ENCODE data around the gene FGFBP2. TPM values are rescaled to one million over a fixed set of nuclear protein-coding genes. Genes with fewer than 3 reads are reported as not detected.

The FGFBP2 gene
- total and polyA plus RNA-seq, 2 donors (not counting 1 experiment from before 2014, with no cell fraction given): 0.59 to 0.82 TPM

DNA sequence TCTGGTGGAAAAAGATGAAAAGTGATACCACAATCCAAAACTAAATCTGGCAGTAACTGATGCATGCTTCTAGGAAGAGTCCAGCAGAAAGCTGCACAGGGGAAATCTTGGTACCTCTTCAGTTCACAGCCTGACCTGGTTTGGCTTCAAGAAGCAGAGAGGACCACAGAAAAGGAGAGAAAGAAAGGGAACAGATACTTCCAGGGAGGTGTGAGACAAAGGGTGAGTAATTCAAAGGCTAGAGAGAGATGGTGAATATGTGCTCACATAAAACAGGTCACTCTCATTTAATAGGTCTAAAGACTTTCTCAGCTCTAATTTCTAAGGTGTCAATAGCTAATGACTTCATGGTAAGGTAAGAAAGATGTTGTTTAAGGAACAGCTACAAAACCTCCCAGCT is 11.2 kb downstream of the FGFBP2 start:
- peaks cover 0 to 3% of the 10 kb centered on the region in 2 donors for H3K4me1 ChIP-seq (ENCODE audit: control insufficient read depth in 2 of 2, insufficient read depth in 2 of 2, low read length in 2 of 2)
- peaks cover 0 to 11% (median 2%) of the 10 kb centered on the region in 3 donors for H3K9me3 ChIP-seq (ENCODE audit: control extremely low read depth in 1 of 3, control insufficient read depth in 2 of 3, insufficient read depth in 1 of 3, low read length in 2 of 3)
- no peaks in the 10 kb centered on the region for H3K27me3 ChIP-seq (replicated peaks in 1 of 4; ENCODE audit: control extremely low read depth in 1 of 4, control insufficient read depth in 3 of 4, insufficient read depth in 4 of 4, low read length in 3 of 4)
- ChIA-PET CTCF (interaction anchor here (2.7 kb wide), 1 partner anchor 69 kb away, joined by 18 read pairs; no protein-coding TSS in a partner anchor), POLR2A (no interaction called here)
- TF ChIP-seq EZH2 (IDR thresholded peaks at IDR 0.05; ENCODE audit: borderline replicate concordance, insufficient read depth, low read depth, low read length, poor library complexity, severe bottlenecking): no peak
- TF ChIP-seq CTCF (IDR thresholded peaks at IDR 0.05): no peak
- H3K9me3 Mint-ChIP-seq (ENCODE audit: insufficient read depth): peaks cover 2% of the 10 kb centered on the region
- no peak for DNase-seq
- H3K27ac ChIP-seq (ENCODE audit: low read length in 2 of 2): no peak overlapping the region
- H3K4me3 Mint-ChIP-seq: no peak overlapping the region
- ATAC-seq (ENCODE audit: low read depth): no peak
- H2AFZ ChIP-seq (ENCODE audit: insufficient read depth, low read depth, low read length, poor library complexity, severe bottlenecking): no peak overlapping the region
- H3K4me3 ChIP-seq (ENCODE audit: control extremely low read depth in 1 of 5, extremely low read depth in 1 of 5, insufficient read depth in 1 of 5, low read depth in 2 of 5, low read length in 4 of 5): no peak overlapping the region
- H3K79me2 ChIP-seq (ENCODE audit: control insufficient read depth, insufficient read depth, low read length): no peaks in the 10 kb centered on the region
- intact Hi-C loops (cut with micrococcal nuclease): no loop called here
- peaks cover 9% of the 10 kb centered on the region for H3K4me1 Mint-ChIP-seq
- H3K9ac ChIP-seq (ENCODE audit: low read length): no peak overlapping the region
- H4K20me1 ChIP-seq (ENCODE audit: control insufficient read depth, insufficient read depth, low read length, poor library complexity, severe bottlenecking): no peaks in the 10 kb centered on the region
- H3K27ac Mint-ChIP-seq: no peak overlapping the region
- H3K27me3 Mint-ChIP-seq: peaks cover 2% of the 10 kb centered on the region
- H3K4me2 ChIP-seq (replicated peaks; ENCODE audit: low read depth, low read length, poor library complexity, severe bottlenecking): no peak overlapping the region
- no peaks in the 10 kb centered on the region for H3K36me3 ChIP-seq (replicated peaks in 1 of 2; ENCODE audit: control extremely low read depth in 1 of 2, control insufficient read depth in 1 of 2, extremely low read depth in 1 of 2, insufficient read depth in 2 of 2, low read length in 1 of 2)

DNA sequence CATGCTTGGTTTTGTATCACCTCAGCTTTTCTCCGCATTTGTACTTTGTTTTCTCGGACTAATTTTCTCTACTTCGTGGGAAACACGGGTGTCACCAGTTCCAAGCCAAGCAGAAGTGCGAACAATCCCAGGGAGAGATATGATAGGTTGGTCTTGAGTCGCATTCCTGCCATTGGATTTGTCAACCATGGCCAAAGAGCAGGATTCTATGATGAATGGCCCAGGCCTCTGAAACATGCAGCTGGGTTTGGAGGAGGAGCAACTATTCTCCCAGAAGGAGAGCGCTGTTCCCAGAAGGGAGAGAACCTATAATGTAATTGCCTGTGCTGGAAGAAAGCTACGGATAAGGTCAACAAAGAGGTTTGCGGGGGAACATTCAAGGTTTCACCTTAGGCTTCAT is 14.1 kb downstream of the FGFBP2 start:
- DNase-seq: no peak
- 98% methylated on average over 7 of the region's 9 CpGs for WGBS (ENCODE audit: insufficient coverage)
- Mint-ChIP-seq H3K9me3 (ENCODE audit: insufficient read depth) (no peaks in the 10 kb centered on the region), H3K4me1 (peaks cover 4% of the 10 kb centered on the region), H3K27ac (no peak overlapping the region), H3K4me3 (no peak overlapping the region), H3K27me3 (no peaks in the 10 kb centered on the region)
- Histone ChIP-seq H3K36me3 (replicated peaks in 1 of 2; ENCODE audit: control extremely low read depth in 1 of 2, control insufficient read depth in 1 of 2, extremely low read depth in 1 of 2, insufficient read depth in 2 of 2, low read length in 1 of 2) (no peaks in the 10 kb centered on the region), H2AFZ (ENCODE audit: insufficient read depth, low read depth, low read length, poor library complexity, severe bottlenecking) (no peak overlapping the region), H4K20me1 (ENCODE audit: control insufficient read depth, insufficient read depth, low read length, poor library complexity, severe bottlenecking) (no peaks in the 10 kb centered on the region), H3K79me2 (ENCODE audit: control insufficient read depth, insufficient read depth, low read length) (no peaks in the 10 kb centered on the region), H3K9me3 (ENCODE audit: control extremely low read depth in 1 of 3, control insufficient read depth in 2 of 3, insufficient read depth in 1 of 3, low read length in 2 of 3) (peaks cover 0 to 7% (median 0%) of the 10 kb centered on the region in 3 donors), H3K4me1 (ENCODE audit: control insufficient read depth in 2 of 2, insufficient read depth in 2 of 2, low read length in 2 of 2) (no peaks in the 10 kb centered on the region), H3K4me2 (replicated peaks; ENCODE audit: low read depth, low read length, poor library complexity, severe bottlenecking) (no peak overlapping the region), H3K4me3 (ENCODE audit: control extremely low read depth in 1 of 5, extremely low read depth in 1 of 5, insufficient read depth in 1 of 5, low read depth in 2 of 5, low read length in 4 of 5) (no peak overlapping the region), H3K27me3 (replicated peaks in 1 of 4; ENCODE audit: control extremely low read depth in 1 of 4, control insufficient read depth in 3 of 4, insufficient read depth in 4 of 4, low read length in 3 of 4) (no peaks in the 10 kb centered on the region), H3K27ac (ENCODE audit: low read length in 2 of 2) (no peak overlapping the region), H3K9ac (ENCODE audit: low read length) (no peak overlapping the region)
- POLR2A ChIA-PET: no interaction called here
- no peak for ATAC-seq (ENCODE audit: low read depth)
- CTCF ChIA-PET: interaction anchor here (0.8 to 0.9 kb wide), 3 partner anchors 69 to 192 kb away, joined by 3 read pairs; no protein-coding TSS in a partner anchor
- intact Hi-C loops (cut with micrococcal nuclease): no loop called here
- TF ChIP-seq CTCF (IDR thresholded peaks at IDR 0.05): no peak
- TF ChIP-seq EZH2 (IDR thresholded peaks at IDR 0.05; ENCODE audit: borderline replicate concordance, insufficient read depth, low read depth, low read length, poor library complexity, severe bottlenecking): no peak
